GM19023 (cell line): ENCODE data around the gene DNAJC2.

ENCODE experiments used
- ATAC-seq: cut with Tn5 transposase; IDR thresholded peaks from one replicate; pipeline ENCODE4 v1.9.1; 2021; ENCODE audit warnings: mild to moderate bottlenecking, moderate library complexity; ENCODE audit not compliant: unreplicated experiment

The DNAJC2 gene

GRCh38 chr7:103344453-103345149, at the start of gene DNAJC2:
TSS of gene DNAJC2 (minus strand) at chr7:103344767. CDS start at chr7:103344622, 145 bp downstream.
- peak; percentile 83 for ATAC-seq

- ATAC-seq, result no peak
Observed at GRCh38 chr7:103391976-103392375, 47.4 kb upstream of the DNAJC2 start.

GRCh38 chr7:103391150-103391549, 46.6 kb upstream of the DNAJC2 start:
- ATAC-seq, result no peak

- no peak for ATAC-seq
Observed at GRCh38 chr7:103389263-103389662, 44.7 kb upstream of the DNAJC2 start.

GRCh38 chr7:103388469-103389140, 44.0 kb upstream of the DNAJC2 start:
- no peak for ATAC-seq

- no peak for ATAC-seq
Observed at GRCh38 chr7:103387242-103387641, 42.7 kb upstream of the DNAJC2 start.

- ATAC-seq, result no peak
Observed at GRCh38 chr7:103382032-103382402, 37.5 kb upstream of the DNAJC2 start.

GRCh38 chr7:103381280-103382031, 36.9 kb upstream of the DNAJC2 start:
- no peak for ATAC-seq

GRCh38 chr7:103380395-103381191, 36.0 kb upstream of the DNAJC2 start:
- no peak for ATAC-seq

- ATAC-seq, result no peak
Observed at GRCh38 chr7:103379270-103379975, 34.9 kb upstream of the DNAJC2 start.

GRCh38 chr7:103373866-103374643, 29.5 kb upstream of the DNAJC2 start:
- no peak for ATAC-seq

- no peak for ATAC-seq
Observed at GRCh38 chr7:103369432-103369831, 24.9 kb upstream of the DNAJC2 start.

- no peak for ATAC-seq
Observed at GRCh38 chr7:103349805-103350204, 5.2 kb upstream of the DNAJC2 start.

- ATAC-seq, result no peak
Observed at GRCh38 chr7:103348959-103349358, 4.4 kb upstream of the DNAJC2 start.

GRCh38 chr7:103348452-103348851, 3.9 kb upstream of the DNAJC2 start:
- no peak for ATAC-seq

GRCh38 chr7:103347507-103348267, 3.1 kb upstream of the DNAJC2 start, which contains the start of gene PSMC2:
TSS of gene PSMC2 (plus strand) at chr7:103347643. CDS start at chr7:103347712, 69 bp downstream.
- ATAC-seq, result peak; percentile 72

GRCh38 chr7:103346396-103346795, 1.8 kb upstream of the DNAJC2 start:
- no peak for ATAC-seq

GRCh38 chr7:103343758-103344452, 662 bp downstream of the DNAJC2 start:
- peak; percentile 15 for ATAC-seq
